ENCODE results near the gene MBNL2.

Gene MBNL2

DNA sequence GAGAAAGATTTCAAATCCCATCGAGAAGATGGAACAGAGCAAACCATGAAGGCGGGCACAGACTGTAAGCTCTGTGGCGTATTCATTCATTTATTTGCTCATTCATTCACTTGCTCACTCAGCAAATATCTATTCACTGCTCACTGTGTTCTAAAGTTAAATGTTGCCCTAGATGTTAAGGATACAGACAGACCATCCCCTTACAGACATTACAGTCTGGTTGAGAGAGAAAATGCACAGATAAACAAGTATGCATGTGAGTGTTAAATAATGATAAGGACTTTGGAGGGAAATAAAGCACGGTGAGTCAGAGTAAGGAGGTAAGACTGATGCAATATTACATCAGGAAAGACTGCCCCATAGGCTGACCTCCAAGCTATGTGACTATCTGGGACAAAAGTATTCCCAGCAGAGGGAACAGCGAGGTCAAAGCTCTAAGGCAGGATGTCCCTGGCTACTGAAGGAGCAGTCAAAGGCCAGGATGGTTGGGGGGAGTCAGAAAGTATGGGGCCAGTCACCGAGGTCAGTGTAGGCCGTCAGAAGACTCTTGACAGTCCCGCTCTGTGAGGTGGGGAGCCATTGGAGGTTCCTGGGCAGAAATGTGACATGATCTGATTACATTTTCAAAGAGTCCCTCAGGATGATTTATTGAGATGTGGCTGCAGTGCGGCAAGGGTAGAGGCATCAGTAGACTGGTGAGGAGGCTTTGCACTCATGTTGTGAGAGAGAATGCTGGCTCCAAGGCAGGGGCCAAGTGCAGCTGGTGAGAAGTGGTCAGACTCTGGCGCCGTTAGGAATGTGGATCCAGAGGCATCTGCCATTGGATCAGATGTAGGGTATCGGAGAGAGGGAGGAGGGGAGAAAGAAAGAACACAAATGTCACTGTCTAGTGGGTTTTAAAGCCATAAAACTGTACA lies 37.9 kb downstream of the MBNL2 start:
- Histone ChIP-seq H3K27ac (ENCODE audit: low read depth, low read length) (no peak overlapping the region), H3K79me2 (ENCODE audit: control insufficient read depth, low read length) (no peaks in the 10 kb centered on the region), H3K4me1 (ENCODE audit: control insufficient read depth, low read length) (peaks cover 10% of the 10 kb centered on the region), H3K9me3 (ENCODE audit: control insufficient read depth, insufficient read depth, low read length) (no peaks in the 10 kb centered on the region), H3K36me3 (ENCODE audit: control insufficient read depth, low read length) (no peaks in the 10 kb centered on the region), H3K27me3 (ENCODE audit: control insufficient read depth, low read length) (no peaks in the 10 kb centered on the region), H3F3A (ENCODE audit: control insufficient read depth, insufficient read depth) (no peaks in the 10 kb centered on the region), H3K4me2 (ENCODE audit: low read length) (no peak overlapping the region), H3K4me3 (ENCODE audit: low read length) (no peak overlapping the region), H4K20me1 (ENCODE audit: control insufficient read depth, insufficient read depth, low read depth, low read length) (no peaks in the 10 kb centered on the region), H3K9me2 (replicated peaks; ENCODE audit: control insufficient read depth, low read length) (no peaks in the 10 kb centered on the region)
- TF ChIP-seq, protein P1, sequence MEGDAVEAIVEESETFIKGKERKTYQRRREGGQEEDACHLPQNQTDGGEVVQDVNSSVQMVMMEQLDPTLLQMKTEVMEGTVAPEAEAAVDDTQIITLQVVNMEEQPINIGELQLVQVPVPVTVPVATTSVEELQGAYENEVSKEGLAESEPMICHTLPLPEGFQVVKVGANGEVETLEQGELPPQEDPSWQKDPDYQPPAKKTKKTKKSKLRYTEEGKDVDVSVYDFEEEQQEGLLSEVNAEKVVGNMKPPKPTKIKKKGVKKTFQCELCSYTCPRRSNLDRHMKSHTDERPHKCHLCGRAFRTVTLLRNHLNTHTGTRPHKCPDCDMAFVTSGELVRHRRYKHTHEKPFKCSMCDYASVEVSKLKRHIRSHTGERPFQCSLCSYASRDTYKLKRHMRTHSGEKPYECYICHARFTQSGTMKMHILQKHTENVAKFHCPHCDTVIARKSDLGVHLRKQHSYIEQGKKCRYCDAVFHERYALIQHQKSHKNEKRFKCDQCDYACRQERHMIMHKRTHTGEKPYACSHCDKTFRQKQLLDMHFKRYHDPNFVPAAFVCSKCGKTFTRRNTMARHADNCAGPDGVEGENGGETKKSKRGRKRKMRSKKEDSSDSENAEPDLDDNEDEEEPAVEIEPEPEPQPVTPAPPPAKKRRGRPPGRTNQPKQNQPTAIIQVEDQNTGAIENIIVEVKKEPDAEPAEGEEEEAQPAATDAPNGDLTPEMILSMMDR (IDR thresholded peaks at IDR 0.05; ENCODE audit: low read depth, low read length, poor library complexity, severe bottlenecking), result no peak
- no peak for TF ChIP-seq EZH2phosphoT487 (IDR thresholded peaks at IDR 0.05; ENCODE audit: borderline replicate concordance, low read length)

DNA sequence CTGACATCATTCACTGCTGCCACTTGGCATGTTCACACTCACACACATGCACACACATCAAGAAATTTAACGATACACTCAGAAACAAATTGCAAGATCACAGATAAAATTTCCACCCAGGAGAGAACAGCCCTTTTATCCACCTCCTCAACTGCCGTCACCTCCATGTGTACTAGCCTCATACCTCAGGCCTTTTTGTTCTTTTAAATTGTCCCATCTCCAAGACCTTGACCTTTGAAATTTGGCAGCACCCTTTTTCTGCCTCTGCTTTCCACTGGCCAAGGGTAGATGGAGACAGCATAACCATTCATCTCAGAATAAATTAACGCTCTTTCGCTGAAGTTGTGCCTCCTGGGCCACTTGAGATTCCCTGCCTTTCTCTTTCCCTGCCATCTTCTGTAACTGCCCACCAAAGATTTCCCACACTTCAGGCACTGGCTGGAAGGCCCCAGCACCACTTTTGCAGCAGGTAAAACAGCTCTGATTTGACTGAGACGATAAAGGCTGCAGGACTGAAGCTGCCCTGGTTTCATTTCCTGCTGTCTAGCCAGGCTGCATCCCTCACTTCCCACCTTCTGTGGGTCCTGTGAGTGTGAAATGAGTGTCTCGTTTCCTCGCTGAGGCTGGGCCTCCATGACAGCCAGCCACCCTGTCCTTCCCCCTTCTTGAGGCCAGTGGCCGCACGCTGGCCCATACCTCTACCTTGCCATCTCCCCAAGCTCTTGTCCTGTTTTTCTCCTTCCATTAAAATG lies 39.3 kb downstream of the MBNL2 start:
- H3K27ac ChIP-seq (ENCODE audit: low read depth, low read length), result no peak overlapping the region
- no peaks in the 10 kb centered on the region for H3K9me2 ChIP-seq (replicated peaks; ENCODE audit: control insufficient read depth, low read length)
- H3K4me1 ChIP-seq (ENCODE audit: control insufficient read depth, low read length), result peaks cover 7% of the 10 kb centered on the region
- no peaks in the 10 kb centered on the region for H3F3A ChIP-seq (ENCODE audit: control insufficient read depth, insufficient read depth)
- H3K9me3 ChIP-seq (ENCODE audit: control insufficient read depth, insufficient read depth, low read length), result no peaks in the 10 kb centered on the region
- no peaks in the 10 kb centered on the region for H4K20me1 ChIP-seq (ENCODE audit: control insufficient read depth, insufficient read depth, low read depth, low read length)
- no peak overlapping the region for H3K4me3 ChIP-seq (ENCODE audit: low read length)
- no peak for TF ChIP-seq EZH2phosphoT487 (IDR thresholded peaks at IDR 0.05; ENCODE audit: borderline replicate concordance, low read length)
- TF ChIP-seq, protein P1 (IDR thresholded peaks at IDR 0.05; ENCODE audit: low read depth, low read length, poor library complexity, severe bottlenecking), result no peak
- no peaks in the 10 kb centered on the region for H3K36me3 ChIP-seq (ENCODE audit: control insufficient read depth, low read length)
- H3K4me2 ChIP-seq (ENCODE audit: low read length), result no peak overlapping the region
- H3K79me2 ChIP-seq (ENCODE audit: control insufficient read depth, low read length), result no peaks in the 10 kb centered on the region
- H3K27me3 ChIP-seq (ENCODE audit: control insufficient read depth, low read length), result no peaks in the 10 kb centered on the region

DNA sequence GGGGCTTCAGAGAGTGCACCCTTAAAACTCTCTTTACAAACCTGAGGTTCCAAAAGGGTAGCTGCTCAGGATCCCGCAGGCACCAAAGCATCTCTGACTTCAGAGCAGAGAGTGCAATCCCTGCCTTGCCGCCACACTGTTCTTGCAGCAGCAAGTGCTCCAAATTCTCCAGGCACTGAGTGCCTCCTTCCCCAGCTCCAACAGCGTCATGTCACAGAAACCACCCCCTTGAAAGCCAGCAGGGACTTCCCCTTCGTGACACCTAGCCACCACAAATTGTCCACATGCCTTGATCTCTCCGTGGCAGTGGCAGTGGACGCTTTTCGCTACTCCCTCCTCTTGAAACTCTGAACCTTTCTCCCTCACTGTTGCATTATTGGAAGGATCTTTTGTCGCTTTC lies 39.9 kb downstream of the MBNL2 start:
- H3K27ac ChIP-seq (ENCODE audit: low read depth, low read length), result no peak overlapping the region
- H3K4me1 ChIP-seq (ENCODE audit: control insufficient read depth, low read length), result peaks cover 7% of the 10 kb centered on the region
- no peaks in the 10 kb centered on the region for H4K20me1 ChIP-seq (ENCODE audit: control insufficient read depth, insufficient read depth, low read depth, low read length)
- TF ChIP-seq EZH2phosphoT487 (IDR thresholded peaks at IDR 0.05; ENCODE audit: borderline replicate concordance, low read length), result no peak
- TF ChIP-seq, protein P1 (IDR thresholded peaks at IDR 0.05; ENCODE audit: low read depth, low read length, poor library complexity, severe bottlenecking), result no peak
- H3F3A ChIP-seq (ENCODE audit: control insufficient read depth, insufficient read depth), result no peaks in the 10 kb centered on the region
- no peaks in the 10 kb centered on the region for H3K27me3 ChIP-seq (ENCODE audit: control insufficient read depth, low read length)
- no peak overlapping the region for H3K4me2 ChIP-seq (ENCODE audit: low read length)
- H3K9me2 ChIP-seq (replicated peaks; ENCODE audit: control insufficient read depth, low read length), result no peaks in the 10 kb centered on the region
- no peaks in the 10 kb centered on the region for H3K79me2 ChIP-seq (ENCODE audit: control insufficient read depth, low read length)
- H3K4me3 ChIP-seq (ENCODE audit: low read length), result no peak overlapping the region
- no peaks in the 10 kb centered on the region for H3K36me3 ChIP-seq (ENCODE audit: control insufficient read depth, low read length)
- no peaks in the 10 kb centered on the region for H3K9me3 ChIP-seq (ENCODE audit: control insufficient read depth, insufficient read depth, low read length)

Measured in DOHH2 (cell line).